HepG2 (cell line): Measurements from ENCODE around the gene SGSM1. TPM values are rescaled to one million over a fixed set of nuclear protein-coding genes. Genes with fewer than 3 reads are reported as not detected.
"Not testable (repeated sequence)": the region's sequence is repeated elsewhere in the genome, so short reads cannot be mapped to it uniquely, and the experiment has no call there.

ENCODE experiments used
- ATAC-seq: fragments of 200-7000 bp; cut with Tn5 transposase; 3 replicates; pipeline ENCODE4 v1.9.1; 2020; ENCODE audit warnings: mild to moderate bottlenecking, moderate library complexity
- BruUV-seq: library from RNA; stranded (reverse); fragments of 400-500 nt; replicated peaks from 2 replicates; lab custom pipeline; 2021; lab: Mats Ljungman, UMichigan
- CTCF ChIA-PET: fragments of 300-600 bp; formaldehyde crosslinking; extraction: SDS; loops from one replicate; lab custom pipeline; 2021; ENCODE audit warnings: low total read pairs, inconsistent platforms, low intra/inter-chr PET ratio; lab: Yijun Ruan, JAX
- POLR2A ChIA-PET: fragments of 350-600 bp; sonication (Branson Sonifier 250); formaldehyde crosslinking; loops from one replicate; lab custom pipeline; 2020; ENCODE audit warnings: antibody characterized with exemption, inconsistent platforms; lab: Yijun Ruan, JAX
- DNase-seq: peaks from one replicate; pipeline ENCODE4 v3.0.0-alpha.2; 2015; ENCODE audit warnings: low spot score
- FAIRE-seq: peaks from 3 replicates; lab custom pipeline; 2011; peaks lifted over from hg19 to GRCh38; lab: Jason Lieb, UNC
- H2AFZ ChIP-seq: one replicate; pipeline ENCODE4 v1.6.1; 2011; ENCODE audit warnings: low read length, inconsistent platforms
- H3K27ac ChIP-seq: fragments of 300-600 bp; 3 replicates; pipeline ENCODE4 v1.8.0; 2011; ENCODE audit warnings: mixed run types, mild to moderate bottlenecking, mixed read lengths, low read length, inconsistent platforms; ENCODE audit not compliant: insufficient read depth; ENCODE audit errors: extremely low read length
- H3K27me3 ChIP-seq, 2 experiments: fragments of 200-600 bp in 1 of 2; 2 replicates in 1 of 2; 3 replicates in 1 of 2; pipeline versions ENCODE4 v1.6.0 to v1.8.0; 2011; ENCODE audit warnings: low read length in 2 of 2, mild to moderate bottlenecking in 2 of 2, moderate library complexity in 2 of 2, inconsistent platforms in 1 of 2; ENCODE audit not compliant: insufficient read depth in 2 of 2, control insufficient read depth in 1 of 2
- H3K36me3 ChIP-seq, 2 experiments: fragments of 200-600 bp in 1 of 2; replicated peaks in 1 of 2; 2 replicates in 1 of 2; 3 replicates in 1 of 2; pipeline versions ENCODE4 v1.5.1 to v1.8.0; 2011; ENCODE audit warnings: low read length in 2 of 2, inconsistent platforms in 1 of 2; ENCODE audit not compliant: insufficient read depth in 2 of 2, control insufficient read depth in 1 of 2
- H3K4me1 ChIP-seq: 2 replicates; pipeline ENCODE4 v1.5.1; 2012; ENCODE audit warnings: low read length, inconsistent platforms; ENCODE audit not compliant: insufficient read depth
- H3K4me2 ChIP-seq: 2 replicates; pipeline ENCODE4 v1.6.0; 2011; ENCODE audit warnings: low read depth, low read length, inconsistent platforms
- H3K4me3 ChIP-seq, 3 experiments: fragments of 200-600 bp in 1 of 3; sonication (generic), shearing (Covaris generic) in 1 of 3; replicated peaks in 1 of 3; 2 replicates each; pipeline ENCODE4 v1.5.1; 2011 to 2016; ENCODE audit warnings: low read length in 3 of 3, inconsistent platforms in 2 of 3, low read depth in 2 of 3, mild to moderate bottlenecking in 2 of 3, control low read depth in 1 of 3, mixed read lengths in 1 of 3; ENCODE audit not compliant: insufficient read depth in 1 of 3
- H3K79me2 ChIP-seq: one replicate; pipeline ENCODE4 v1.6.1; 2011; ENCODE audit warnings: low read length, inconsistent platforms; ENCODE audit not compliant: insufficient read depth
- H3K9ac ChIP-seq: 2 replicates; pipeline ENCODE4 v1.6.0; 2011; ENCODE audit warnings: mild to moderate bottlenecking, low read depth, low read length, inconsistent platforms; ENCODE audit not compliant: insufficient read depth
- H3K9me3 ChIP-seq: 2 replicates; pipeline ENCODE4 v1.5.1; 2012; ENCODE audit warnings: mild to moderate bottlenecking, low read length
- H4K20me1 ChIP-seq: 2 replicates; pipeline ENCODE4 v1.6.0; 2011; ENCODE audit warnings: inconsistent platforms, mild to moderate bottlenecking, low read length, moderate library complexity; ENCODE audit not compliant: insufficient read depth
- ESRRA ChIP-seq: sonication (generic); formaldehyde crosslinking; IDR thresholded peaks from 2 replicates; pipeline ENCODE4 v1.5.1; 2020; ENCODE audit warnings: mild to moderate bottlenecking, low read depth, missing genetic modification reagents
- HMG20B ChIP-seq: conservative IDR thresholded peaks from 2 replicates; pipeline ENCODE4 v1.6.1; 2016; ENCODE audit warnings: missing genetic modification reagents, missing compliant biosample characterization
- KLF15 ChIP-seq: sonication (generic); formaldehyde crosslinking; IDR thresholded peaks from 2 replicates; pipeline ENCODE4 v1.8.1; 2023; ENCODE audit warnings: borderline replicate concordance, mild to moderate bottlenecking, inconsistent platforms, missing genetic modification reagents, mixed read lengths
- MBNL3 ChIP-seq: fragments of 250-450 bp; sonication (Bioruptor Pico); conservative IDR thresholded peaks from 2 replicates; pipeline ENCODE4 v1.8.0; 2022; ENCODE audit warnings: mild to moderate bottlenecking, inconsistent platforms
- ZFP82 ChIP-seq: sonication (generic); formaldehyde crosslinking; IDR thresholded peaks from 2 replicates; pipeline ENCODE4 v1.5.1; 2020; ENCODE audit warnings: mild to moderate bottlenecking, missing genetic modification reagents, borderline replicate concordance
- ZNF30 ChIP-seq: sonication (generic); formaldehyde crosslinking; IDR thresholded peaks from 2 replicates; pipeline ENCODE4 v1.5.0; 2020; ENCODE audit warnings: mild to moderate bottlenecking, missing genetic modification reagents
- ZNF674 ChIP-seq: sonication (generic); formaldehyde crosslinking; IDR thresholded peaks from 2 replicates; pipeline ENCODE4 v1.5.0; 2020; ENCODE audit warnings: low read depth, mild to moderate bottlenecking, missing genetic modification reagents
- ZNF878 ChIP-seq: sonication (generic); formaldehyde crosslinking; IDR thresholded peaks from 2 replicates; pipeline ENCODE4 v1.8.1; 2023; ENCODE audit warnings: mild to moderate bottlenecking, missing genetic modification reagents, moderate library complexity
- WGBS: methylation state at CpG from one replicate; pipeline ENCODE4 v1.1.6; 2017; ENCODE audit warnings: low lambda C conversion rate; 5-methylcytosine and 5-hydroxymethylcytosine counted together
- in situ Hi-C: cut with HindIII; loops from 2 replicates; pipeline ENCODE4 v1.10.0; 2017; ENCODE audit warnings: low pct_unique_long_range_greater_than_20kb; ENCODE audit not compliant: extremely low pct_ligation_motif_present
- intact Hi-C: fragments of 100-400 bp; cut with micrococcal nuclease; formaldehyde crosslinking; loops from one replicate; pipeline ENCODE4 v1.10.0; 2022; ENCODE audit not compliant: unreplicated experiment
- polyA plus RNA-seq, 8 experiments: library from polyadenylated mRNA; depleted of rRNA in 3 of 8; stranded (reverse) in 7 of 8; unstranded in 1 of 8; fragments of >200 nt; fragmentation: Illumina TruSeq in 4 of 8; extraction: Trizol in 4 of 8; gene quantifications; 2 replicates each; pipeline versions ENCODE4 v1.2.1 to v1.2.3, GENCODE V29; 2011 to 2016; ENCODE audit warnings: low read depth in 4 of 8, missing spikeins in 1 of 8, mixed read lengths in 1 of 8; ENCODE audit not compliant: insufficient read depth in 1 of 8
- total RNA-seq, 5 experiments: library from RNA; depleted of rRNA; stranded (reverse); fragments of >200 nt; fragmentation: Illumina TruSeq; extraction: Trizol; gene quantifications; 2 replicates each; pipeline ENCODE4 v1.2.3, GENCODE V29; 2016; ENCODE audit warnings: low read depth in 1 of 5
- TF ChIP-seq, protein P1 (sequence below): sonication (generic); formaldehyde crosslinking; IDR thresholded peaks from 2 replicates; pipeline ENCODE4 v1.5.0; 2020; ENCODE audit warnings: mild to moderate bottlenecking, missing genetic modification reagents, moderate library complexity
- TF ChIP-seq, protein P2 (sequence below): sonication (generic); formaldehyde crosslinking; IDR thresholded peaks from 2 replicates; pipeline ENCODE4 v1.4.0; 2020; ENCODE audit warnings: mild to moderate bottlenecking, low read depth, missing genetic modification reagents
- TF ChIP-seq, protein P3 (sequence below), 2 experiments: sonication (generic) in 1 of 2; formaldehyde crosslinking in 1 of 2; IDR thresholded peaks; 2 replicates each; pipeline versions ENCODE4 v1.5.1 to v1.6.1; 2011 to 2020; ENCODE audit warnings: borderline replicate concordance in 1 of 2, low read depth in 1 of 2, low read length in 1 of 2, mild to moderate bottlenecking in 1 of 2, missing genetic modification reagents in 1 of 2, moderate library complexity in 1 of 2

The SGSM1 gene
- total and polyA plus RNA-seq, 2 of the 13 experiments (the other 11 are each of a cell fraction or from before 2014, with no cell fraction given): 0.07 TPM; not detected in 1

DNA sequence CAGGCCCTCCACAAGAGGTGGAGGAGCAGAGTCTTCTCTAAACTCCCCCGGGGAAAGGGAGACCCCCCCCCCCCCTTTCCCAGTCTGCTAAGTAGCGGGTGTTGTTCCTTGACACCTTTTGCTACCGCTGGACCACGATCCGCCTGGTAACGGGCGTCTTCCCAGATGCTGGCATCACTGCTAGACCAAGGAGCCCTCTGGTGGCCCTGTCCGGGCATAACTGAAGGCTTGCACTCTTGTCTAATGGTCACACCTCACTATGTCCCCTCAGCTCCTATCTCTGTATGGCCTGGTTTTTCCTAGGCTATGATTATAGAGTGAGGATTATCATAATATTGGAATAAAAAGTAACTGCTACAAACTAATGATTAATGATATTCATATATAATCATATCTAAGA, 31.5 kb downstream of the SGSM1 start:
- H3K27me3 ChIP-seq, intact Hi-C loops, H2AFZ ChIP-seq, H3K9me3 ChIP-seq, H3K4me2 ChIP-seq, H4K20me1 ChIP-seq, H3K27ac ChIP-seq, FAIRE-seq, H3K4me3 ChIP-seq, BruUV-seq, H3K36me3 ChIP-seq, in situ Hi-C loops, DNase-seq, H3K9ac ChIP-seq, ATAC-seq, H3K4me1 ChIP-seq, H3K79me2 ChIP-seq, POLR2A ChIA-PET: not testable (repeated sequence)
- CTCF ChIA-PET: interaction anchor here (1.8 kb wide), 1 partner anchor 69 kb away, joined by 6 read pairs; no protein-coding TSS in a partner anchor
- TF ChIP-seq, protein P1, sequence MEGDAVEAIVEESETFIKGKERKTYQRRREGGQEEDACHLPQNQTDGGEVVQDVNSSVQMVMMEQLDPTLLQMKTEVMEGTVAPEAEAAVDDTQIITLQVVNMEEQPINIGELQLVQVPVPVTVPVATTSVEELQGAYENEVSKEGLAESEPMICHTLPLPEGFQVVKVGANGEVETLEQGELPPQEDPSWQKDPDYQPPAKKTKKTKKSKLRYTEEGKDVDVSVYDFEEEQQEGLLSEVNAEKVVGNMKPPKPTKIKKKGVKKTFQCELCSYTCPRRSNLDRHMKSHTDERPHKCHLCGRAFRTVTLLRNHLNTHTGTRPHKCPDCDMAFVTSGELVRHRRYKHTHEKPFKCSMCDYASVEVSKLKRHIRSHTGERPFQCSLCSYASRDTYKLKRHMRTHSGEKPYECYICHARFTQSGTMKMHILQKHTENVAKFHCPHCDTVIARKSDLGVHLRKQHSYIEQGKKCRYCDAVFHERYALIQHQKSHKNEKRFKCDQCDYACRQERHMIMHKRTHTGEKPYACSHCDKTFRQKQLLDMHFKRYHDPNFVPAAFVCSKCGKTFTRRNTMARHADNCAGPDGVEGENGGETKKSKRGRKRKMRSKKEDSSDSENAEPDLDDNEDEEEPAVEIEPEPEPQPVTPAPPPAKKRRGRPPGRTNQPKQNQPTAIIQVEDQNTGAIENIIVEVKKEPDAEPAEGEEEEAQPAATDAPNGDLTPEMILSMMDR (CRISPR knock-in tag): 0 out of 2 replicates have a peak, but pooled peaks have one; percentile 13
- 0% methylated on average over 1 of the region's 8 CpGs for WGBS

DNA sequence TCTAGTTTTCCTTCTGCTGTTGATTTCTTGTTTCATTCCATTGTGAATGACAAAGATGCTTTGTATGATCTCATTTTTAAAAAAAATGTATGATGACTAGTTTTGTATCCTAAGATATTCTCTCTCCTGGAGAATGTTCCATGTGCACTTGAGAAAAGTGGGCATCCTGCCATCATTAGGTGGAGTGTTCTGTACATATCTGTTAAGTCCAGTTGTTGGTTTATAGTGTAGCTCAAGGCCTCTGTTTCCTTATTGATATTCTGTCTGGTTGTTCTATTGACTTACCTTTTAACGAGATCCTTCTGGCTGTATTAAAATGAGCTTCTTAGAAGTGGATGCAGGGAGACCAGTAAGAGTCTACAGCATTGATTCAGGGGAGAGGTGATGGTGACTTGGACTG, 35.2 kb downstream of the SGSM1 start:
- Histone ChIP-seq H3K4me1 (no peaks in the 10 kb centered on the region), H3K9ac (no peak overlapping the region), H2AFZ (no peak overlapping the region), H3K36me3 (no peaks in the 10 kb centered on the region), H3K79me2 (no peaks in the 10 kb centered on the region), H3K9me3 (0 out of 2 replicates have a peak, but pooled peaks cover 6% of the 10 kb centered on the region), H3K27me3 (peaks cover 2 to 8% of the 10 kb centered on the region in 2 experiments; a peak in 2 of 5 replicates), H3K27ac (no peak overlapping the region), H4K20me1 (no peaks in the 10 kb centered on the region), H3K4me3 (no peak overlapping the region), H3K4me2 (no peak overlapping the region)
- 0% methylated on average over 1 of the region's 1 CpG for WGBS
- DNase-seq: no peak
- ChIA-PET POLR2A (no interaction called here), CTCF (no interaction called here)
- ATAC-seq: no peak
- TF ChIP-seq HMG20B (no peak), KLF15 (CRISPR knock-in tag) (no peak), MBNL3 (CRISPR knock-in tag) (no peak), ESRRA (CRISPR knock-in tag) (no peak), ZFP82 (CRISPR knock-in tag) (no peak), ZNF30 (CRISPR knock-in tag) (no peak), ZNF674 (CRISPR knock-in tag) (no peak), ZNF878 (CRISPR knock-in tag) (no peak)
- TF ChIP-seq, protein P2, sequence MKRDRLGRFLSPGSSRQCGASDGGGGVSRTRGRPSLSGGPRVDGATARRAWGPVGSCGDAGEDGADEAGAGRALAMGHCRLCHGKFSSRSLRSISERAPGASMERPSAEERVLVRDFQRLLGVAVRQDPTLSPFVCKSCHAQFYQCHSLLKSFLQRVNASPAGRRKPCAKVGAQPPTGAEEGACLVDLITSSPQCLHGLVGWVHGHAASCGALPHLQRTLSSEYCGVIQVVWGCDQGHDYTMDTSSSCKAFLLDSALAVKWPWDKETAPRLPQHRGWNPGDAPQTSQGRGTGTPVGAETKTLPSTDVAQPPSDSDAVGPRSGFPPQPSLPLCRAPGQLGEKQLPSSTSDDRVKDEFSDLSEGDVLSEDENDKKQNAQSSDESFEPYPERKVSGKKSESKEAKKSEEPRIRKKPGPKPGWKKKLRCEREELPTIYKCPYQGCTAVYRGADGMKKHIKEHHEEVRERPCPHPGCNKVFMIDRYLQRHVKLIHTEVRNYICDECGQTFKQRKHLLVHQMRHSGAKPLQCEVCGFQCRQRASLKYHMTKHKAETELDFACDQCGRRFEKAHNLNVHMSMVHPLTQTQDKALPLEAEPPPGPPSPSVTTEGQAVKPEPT (CRISPR knock-in tag): no peak
- TF ChIP-seq, protein P3, sequence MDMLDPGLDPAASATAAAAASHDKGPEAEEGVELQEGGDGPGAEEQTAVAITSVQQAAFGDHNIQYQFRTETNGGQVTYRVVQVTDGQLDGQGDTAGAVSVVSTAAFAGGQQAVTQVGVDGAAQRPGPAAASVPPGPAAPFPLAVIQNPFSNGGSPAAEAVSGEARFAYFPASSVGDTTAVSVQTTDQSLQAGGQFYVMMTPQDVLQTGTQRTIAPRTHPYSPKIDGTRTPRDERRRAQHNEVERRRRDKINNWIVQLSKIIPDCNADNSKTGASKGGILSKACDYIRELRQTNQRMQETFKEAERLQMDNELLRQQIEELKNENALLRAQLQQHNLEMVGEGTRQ (IDR thresholded peaks at IDR 0.05; ENCODE audit: low read depth, low read length): no peak
- TF ChIP-seq, protein P3 (CRISPR knock-in tag; IDR thresholded peaks at IDR 0.05; ENCODE audit: borderline replicate concordance): no peak
- in situ Hi-C loops: no loop called here
- intact Hi-C loops: no loop called here
- no peak for FAIRE-seq
- no TSS peak for BruUV-seq
